ENCODE data around the gene AGPAT3. TPM values are rescaled to one million over a fixed set of nuclear protein-coding genes. Genes with fewer than 3 reads are reported as not detected.

Gene AGPAT3
- total and polyA plus RNA-seq, 10 of the 15 experiments (the other 5 are each of a cell fraction or from before 2014, with no cell fraction given): 1.2 to 110 (median 30.8) TPM

DNA sequence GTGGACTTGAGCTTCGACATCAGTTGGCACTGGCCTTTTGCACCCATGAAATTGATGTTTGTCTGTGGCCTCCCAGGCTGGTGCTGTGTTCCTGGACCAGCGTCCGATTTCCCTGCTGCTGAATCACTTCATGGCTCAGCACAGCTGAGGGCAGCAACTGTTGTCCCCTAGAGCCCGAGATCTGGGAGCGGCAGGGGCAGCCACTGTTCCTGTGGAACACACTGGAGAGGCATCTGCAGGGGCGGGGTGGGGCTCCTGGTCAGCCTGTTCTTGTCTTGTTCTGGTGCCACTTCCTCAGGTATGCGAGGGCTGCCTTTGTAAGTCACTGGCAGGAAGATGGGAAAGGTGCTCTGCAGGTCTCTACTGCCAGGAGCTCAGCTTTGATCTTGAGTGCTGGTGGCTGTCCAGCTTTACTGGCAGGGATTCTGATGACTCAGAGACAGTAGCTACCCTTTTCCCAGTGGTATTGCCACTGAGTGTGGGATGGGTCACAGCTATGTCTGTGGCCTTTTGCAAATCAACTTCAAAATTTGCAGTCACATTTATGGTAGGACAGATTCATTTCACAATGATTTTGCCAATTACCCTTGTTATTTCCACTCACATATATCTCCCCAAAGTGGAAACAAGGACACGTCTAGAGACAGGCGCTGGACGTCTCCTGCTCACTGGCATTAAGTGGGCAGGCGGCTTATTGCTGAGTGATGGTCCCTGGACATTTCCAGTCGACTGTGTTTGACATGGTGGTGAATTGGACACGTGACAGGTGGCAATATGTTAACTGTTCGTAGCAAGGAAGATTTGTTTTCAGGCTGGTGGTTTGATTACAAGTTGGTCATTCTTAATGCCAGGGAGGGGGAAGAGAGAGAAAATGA, 15.3 kb downstream of the AGPAT3 start:
- ChIA-PET SMC1A (ENCODE audit: uncharacterized antibody, unreplicated experiment) (interaction anchor here (0.7 to 1.4 kb wide), 5 partner anchors 11 to 57 kb away, joined by 3 read pairs; no protein-coding TSS in a partner anchor), CTCF (interaction anchor here (0.6 to 1.6 kb wide), 2 partner anchors 13 to 95 kb away, joined by 3 read pairs; no protein-coding TSS in a partner anchor), POLR2A (interaction anchor here (0.6 to 1.7 kb wide), 2 partner anchors 10 to 16 kb away, joined by 3 to 4 read pairs; no protein-coding TSS in a partner anchor), RAD21 (ENCODE audit: unreplicated experiment) (interaction anchor here (1.7 kb wide), 1 partner anchor 12 kb away, joined by 6 read pairs; no protein-coding TSS in a partner anchor)
- Histone ChIP-seq H3K4me2 (ENCODE audit: control insufficient read depth, insufficient read depth) (no peak overlapping the region), H3K79me2 (ENCODE audit: control insufficient read depth, insufficient read depth, low read length) (peaks cover 74% of the 10 kb centered on the region), H3K9me3 (replicated peaks; ENCODE audit: control insufficient read depth, insufficient read depth, low read length) (no peaks in the 10 kb centered on the region; the same call in 2 of the 3 replicates), H4K20me1 (ENCODE audit: control insufficient read depth, insufficient read depth) (no peaks in the 10 kb centered on the region), H3K27me3 (replicated peaks in 1 of 2; ENCODE audit: control insufficient read depth in 2 of 2, insufficient read depth in 2 of 2, low read length in 1 of 2) (no peaks in the 10 kb centered on the region), H3K4me3 (no peak overlapping the region), H3K4me1 (ENCODE audit: control insufficient read depth, insufficient read depth, low read length) (peaks cover 25% of the 10 kb centered on the region), H2AFZ (ENCODE audit: control insufficient read depth, low read depth, low read length) (no peak overlapping the region), H3K9ac (ENCODE audit: control insufficient read depth, insufficient read depth, low read length) (no peak overlapping the region), H3K27ac (ENCODE audit: control insufficient read depth, insufficient read depth) (peak overlapping the region; percentile 24; the same call in 1 of the 2 replicates), H3K36me3 (ENCODE audit: control insufficient read depth in 2 of 2, insufficient read depth in 2 of 2, low read length in 1 of 2) (peaks cover 11 to 16% of the 10 kb centered on the region in 2 experiments)
- DNase-seq (ENCODE audit: low read depth, low spot score) (no peak), ATAC-seq (no peak), FAIRE-seq (no peak)
- in situ Hi-C loops (cut with MboI) (no loop called here), intact Hi-C loops (cut with micrococcal nuclease; ENCODE audit: unreplicated experiment) (no loop called here)
- no TSS peak for BruUV-seq (replicated peaks)
- 82% methylated on average over 14 of the region's 14 CpGs for WGBS (ENCODE audit: insufficient coverage, insufficient replicate concordance, low lambda C conversion rate, missing lambda C conversion rate)
- no peak for TF ChIP-seq MEF2A (IDR thresholded peaks at IDR 0.05; ENCODE audit: insufficient read depth, low read depth, low read length)
- TF ChIP-seq, protein P1, sequence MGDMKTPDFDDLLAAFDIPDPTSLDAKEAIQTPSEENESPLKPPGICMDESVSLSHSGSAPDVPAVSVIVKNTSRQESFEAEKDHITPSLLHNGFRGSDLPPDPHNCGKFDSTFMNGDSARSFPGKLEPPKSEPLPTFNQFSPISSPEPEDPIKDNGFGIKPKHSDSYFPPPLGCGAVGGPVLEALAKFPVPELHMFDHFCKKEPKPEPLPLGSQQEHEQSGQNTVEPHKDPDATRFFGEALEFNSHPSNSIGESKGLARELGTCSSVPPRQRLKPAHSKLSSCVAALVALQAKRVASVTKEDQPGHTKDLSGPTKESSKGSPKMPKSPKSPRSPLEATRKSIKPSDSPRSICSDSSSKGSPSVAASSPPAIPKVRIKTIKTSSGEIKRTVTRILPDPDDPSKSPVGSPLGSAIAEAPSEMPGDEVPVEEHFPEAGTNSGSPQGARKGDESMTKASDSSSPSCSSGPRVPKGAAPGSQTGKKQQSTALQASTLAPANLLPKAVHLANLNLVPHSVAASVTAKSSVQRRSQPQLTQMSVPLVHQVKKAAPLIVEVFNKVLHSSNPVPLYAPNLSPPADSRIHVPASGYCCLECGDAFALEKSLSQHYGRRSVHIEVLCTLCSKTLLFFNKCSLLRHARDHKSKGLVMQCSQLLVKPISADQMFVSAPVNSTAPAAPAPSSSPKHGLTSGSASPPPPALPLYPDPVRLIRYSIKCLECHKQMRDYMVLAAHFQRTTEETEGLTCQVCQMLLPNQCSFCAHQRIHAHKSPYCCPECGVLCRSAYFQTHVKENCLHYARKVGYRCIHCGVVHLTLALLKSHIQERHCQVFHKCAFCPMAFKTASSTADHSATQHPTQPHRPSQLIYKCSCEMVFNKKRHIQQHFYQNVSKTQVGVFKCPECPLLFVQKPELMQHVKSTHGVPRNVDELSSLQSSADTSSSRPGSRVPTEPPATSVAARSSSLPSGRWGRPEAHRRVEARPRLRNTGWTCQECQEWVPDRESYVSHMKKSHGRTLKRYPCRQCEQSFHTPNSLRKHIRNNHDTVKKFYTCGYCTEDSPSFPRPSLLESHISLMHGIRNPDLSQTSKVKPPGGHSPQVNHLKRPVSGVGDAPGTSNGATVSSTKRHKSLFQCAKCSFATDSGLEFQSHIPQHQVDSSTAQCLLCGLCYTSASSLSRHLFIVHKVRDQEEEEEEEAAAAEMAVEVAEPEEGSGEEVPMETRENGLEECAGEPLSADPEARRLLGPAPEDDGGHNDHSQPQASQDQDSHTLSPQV (IDR thresholded peaks at IDR 0.05): no peak
- TF ChIP-seq NRF1 (conservative IDR thresholded peaks at IDR 0.05; ENCODE audit: low read depth, low read length): no peak
- TF ChIP-seq CHD2 (IDR thresholded peaks at IDR 0.05; ENCODE audit: borderline replicate concordance, low read depth, low read length): no peak
- TF ChIP-seq, protein P2, sequence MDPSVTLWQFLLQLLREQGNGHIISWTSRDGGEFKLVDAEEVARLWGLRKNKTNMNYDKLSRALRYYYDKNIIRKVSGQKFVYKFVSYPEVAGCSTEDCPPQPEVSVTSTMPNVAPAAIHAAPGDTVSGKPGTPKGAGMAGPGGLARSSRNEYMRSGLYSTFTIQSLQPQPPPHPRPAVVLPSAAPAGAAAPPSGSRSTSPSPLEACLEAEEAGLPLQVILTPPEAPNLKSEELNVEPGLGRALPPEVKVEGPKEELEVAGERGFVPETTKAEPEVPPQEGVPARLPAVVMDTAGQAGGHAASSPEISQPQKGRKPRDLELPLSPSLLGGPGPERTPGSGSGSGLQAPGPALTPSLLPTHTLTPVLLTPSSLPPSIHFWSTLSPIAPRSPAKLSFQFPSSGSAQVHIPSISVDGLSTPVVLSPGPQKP (IDR thresholded peaks at IDR 0.05; ENCODE audit: low read depth, low read length): no peak
- TF ChIP-seq ZNF274 (IDR thresholded peaks at IDR 0.05; ENCODE audit: insufficient read depth, insufficient read length): no peak
- TF ChIP-seq ETV6 (conservative IDR thresholded peaks at IDR 0.05 in 1 of 2, IDR thresholded peaks at IDR 0.05 in 1 of 2; ENCODE audit: borderline replicate concordance in 1 of 2, low read depth in 1 of 2): no peak
- TF ChIP-seq, protein P3, sequence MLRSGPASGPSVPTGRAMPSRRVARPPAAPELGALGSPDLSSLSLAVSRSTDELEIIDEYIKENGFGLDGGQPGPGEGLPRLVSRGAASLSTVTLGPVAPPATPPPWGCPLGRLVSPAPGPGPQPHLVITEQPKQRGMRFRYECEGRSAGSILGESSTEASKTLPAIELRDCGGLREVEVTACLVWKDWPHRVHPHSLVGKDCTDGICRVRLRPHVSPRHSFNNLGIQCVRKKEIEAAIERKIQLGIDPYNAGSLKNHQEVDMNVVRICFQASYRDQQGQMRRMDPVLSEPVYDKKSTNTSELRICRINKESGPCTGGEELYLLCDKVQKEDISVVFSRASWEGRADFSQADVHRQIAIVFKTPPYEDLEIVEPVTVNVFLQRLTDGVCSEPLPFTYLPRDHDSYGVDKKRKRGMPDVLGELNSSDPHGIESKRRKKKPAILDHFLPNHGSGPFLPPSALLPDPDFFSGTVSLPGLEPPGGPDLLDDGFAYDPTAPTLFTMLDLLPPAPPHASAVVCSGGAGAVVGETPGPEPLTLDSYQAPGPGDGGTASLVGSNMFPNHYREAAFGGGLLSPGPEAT (IDR thresholded peaks at IDR 0.05; ENCODE audit: low read depth): no peak
- TF ChIP-seq ZZZ3 (IDR thresholded peaks at IDR 0.05; ENCODE audit: control insufficient read depth, insufficient read length, low read depth): no peak
- no peak for TF ChIP-seq CREM (IDR thresholded peaks at IDR 0.05; ENCODE audit: low read depth)
- TF ChIP-seq, protein P4, sequence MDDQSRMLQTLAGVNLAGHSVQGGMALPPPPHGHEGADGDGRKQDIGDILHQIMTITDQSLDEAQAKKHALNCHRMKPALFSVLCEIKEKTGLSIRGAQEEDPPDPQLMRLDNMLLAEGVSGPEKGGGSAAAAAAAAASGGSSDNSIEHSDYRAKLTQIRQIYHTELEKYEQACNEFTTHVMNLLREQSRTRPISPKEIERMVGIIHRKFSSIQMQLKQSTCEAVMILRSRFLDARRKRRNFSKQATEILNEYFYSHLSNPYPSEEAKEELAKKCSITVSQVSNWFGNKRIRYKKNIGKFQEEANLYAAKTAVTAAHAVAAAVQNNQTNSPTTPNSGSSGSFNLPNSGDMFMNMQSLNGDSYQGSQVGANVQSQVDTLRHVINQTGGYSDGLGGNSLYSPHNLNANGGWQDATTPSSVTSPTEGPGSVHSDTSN (IDR thresholded peaks at IDR 0.05; ENCODE audit: insufficient replicate concordance, low read depth, low read length): no peak
- no peak for TF ChIP-seq SP1 (IDR thresholded peaks at IDR 0.05; ENCODE audit: low read depth, low read length)
- TF ChIP-seq ZNF24 (IDR thresholded peaks at IDR 0.05): no peak
- TF ChIP-seq FOXM1 (IDR thresholded peaks at IDR 0.05; ENCODE audit: low read depth, low read length): no peak
